H1 (cell line): ENCODE measurements around the gene HGFAC. TPM values are rescaled to one million over a fixed set of nuclear protein-coding genes. Genes with fewer than 3 reads are reported as not detected.

Source experiments
- CBX5 ChIP-seq: fragments of 300-800, 300-1000 bp; sonication (generic); IDR thresholded peaks from 2 replicates; pipeline ENCODE4 v1.7.1; 2016; ENCODE audit warnings: antibody characterized with exemption, low read length, low read depth
- CBX8 ChIP-seq: fragments of 300-800, 300-1000 bp; sonication (generic); IDR thresholded peaks from 2 replicates; pipeline ENCODE4 v1.7.1; 2016; ENCODE audit warnings: low read depth, low read length, borderline replicate concordance
- CHD7 ChIP-seq: fragments of 300-600 bp; sonication (generic); IDR thresholded peaks from 2 replicates; pipeline ENCODE4 v1.7.1; 2012; ENCODE audit warnings: low read length, moderate library complexity, mild to moderate bottlenecking, inconsistent platforms; ENCODE audit not compliant: insufficient replicate concordance
- EGR1 ChIP-seq: IDR thresholded peaks from 2 replicates; pipeline ENCODE4 v1.6.1; 2011; ENCODE audit warnings: low read depth, low read length, borderline replicate concordance
- KDM5A ChIP-seq: fragments of 200-600 bp; IDR thresholded peaks from 2 replicates; pipeline ENCODE4 v1.7.1; 2012; ENCODE audit warnings: mild to moderate bottlenecking, low read length, inconsistent platforms, mixed read lengths
- POLR2AphosphoS5 ChIP-seq: IDR thresholded peaks from 2 replicates; pipeline ENCODE4 v1.6.1; 2011; ENCODE audit warnings: low read depth, low read length
- SP4 ChIP-seq: IDR thresholded peaks from 2 replicates; pipeline ENCODE4 v1.6.1; 2012; ENCODE audit warnings: low read length, inconsistent platforms
- TAF7 ChIP-seq: optimal IDR thresholded peaks from 2 replicates; pipeline ENCODE3; 2011; ENCODE audit warnings: low read depth, mild to moderate bottlenecking, inconsistent platforms, low read length, moderate library complexity, borderline replicate concordance
- USF2 ChIP-seq: IDR thresholded peaks from 2 replicates; pipeline ENCODE4 v1.6.1; 2011; ENCODE audit warnings: low read length, improper control_type of control experiment
- polyA plus RNA-seq, 7 experiments: library from polyadenylated mRNA; depleted of rRNA in 3 of 7; stranded (reverse) in 5 of 7; unstranded in 2 of 7; fragments of >200 nt in 5 of 7; fragments of 200-250 nt in 2 of 7; gene quantifications; 1 replicate in 5 of 7; 2 replicates in 1 of 7; 4 replicates in 1 of 7; pipeline versions ENCODE4 v1.2.1 to v1.2.3, GENCODE V29; 2011 to 2013; ENCODE audit warnings: missing spikeins in 2 of 7, mixed read lengths in 2 of 7
- total RNA-seq: library from RNA; stranded (reverse); fragmentation: NEBNext Ultra II Directional; extraction: Animal tissue kit (Norgen Biotek cat#: 25700); gene quantifications from 2 replicates; pipeline ENCODE4 v1.2.1, GENCODE V29; 2021

HGFAC gene
- total and polyA plus RNA-seq, 2 of the 8 experiments (the other 6 are each of a cell fraction or from before 2014, with no cell fraction given): 0.14 to 0.15 TPM

- TF ChIP-seq CHD7 (no peak), USF2 (no peak), KDM5A (no peak), EGR1 (no peak), TAF7 (no peak), CBX5 (no peak), SP4 (no peak), CBX8 (no peak), POLR2AphosphoS5 (no peak)
Measured at GRCh38 chr4:3472411-3473141, 30.8 kb downstream of the HGFAC start (continued).
